Ovary (tissue), 9 donors: ENCODE data around the gene LAMB1. TPM values are rescaled to one million over a fixed set of nuclear protein-coding genes. Genes with fewer than 3 reads are reported as not detected.

Experiments
- DNase-seq, 5 donors: peaks; one replicate each; pipeline ENCODE4 v3.0.0-alpha.2; 2019 to 2020
- H3K27ac ChIP-seq, 2 donors: fragments of 200-600 bp; one replicate each; pipeline versions ENCODE4 v1.5.1 to v1.8.0; 2019 to 2022
- H3K27me3 ChIP-seq: fragments of 200-600 bp; one replicate; pipeline ENCODE4 v1.8.0; 2022
- H3K36me3 ChIP-seq: fragments of 200-600 bp; sonication (generic); one replicate; pipeline ENCODE4 v1.5.1; 2019
- H3K4me1 ChIP-seq: one replicate; pipeline ENCODE4 v1.8.1; 2013; ENCODE audit warnings: mild to moderate bottlenecking, moderate library complexity; ENCODE audit not compliant: insufficient read depth
- H3K4me3 ChIP-seq: fragments of 200-600 bp; sonication (generic); one replicate; pipeline ENCODE4 v1.5.1; 2017
- H3K9me3 ChIP-seq, 2 donors: fragments of 200-600 bp in 1 of 2; sonication (generic) in 1 of 2; one replicate each; pipeline versions ENCODE4 v1.5.1 to v1.8.1; 2013 to 2019; ENCODE audit warnings: mild to moderate bottlenecking in 1 of 2, moderate library complexity in 1 of 2
- CTCF ChIP-seq, 3 donors: fragments of 450-650 bp in 2 of 3; fragments of 200-600 bp in 1 of 3; IDR thresholded peaks; one replicate each; pipeline versions ENCODE4 v1.5.1 to v1.8.0; 2016 to 2022; ENCODE audit warnings: antibody characterized with exemption in 3 of 3, mild to moderate bottlenecking in 1 of 3
- EP300 ChIP-seq: sonication (generic); formaldehyde crosslinking; IDR thresholded peaks from one replicate; pipeline ENCODE4 v1.6.1; 2017; ENCODE audit warnings: antibody characterized with exemption
- POLR2A ChIP-seq: fragments of 450-650 bp; IDR thresholded peaks from one replicate; pipeline ENCODE4 v1.6.1; 2017; ENCODE audit warnings: antibody characterized with exemption, mild to moderate bottlenecking, moderate library complexity
- WGBS, 3 donors: extraction: QIAGEN DNeasy Blood & Tissue Kit in 1 of 3; methylation state at CpG; one replicate each; pipeline versions ENCODE4 v1.1.5 to v1.1.7; 2013 to 2017; 5-methylcytosine and 5-hydroxymethylcytosine counted together
- intact Hi-C, 4 donors: fragments of 100-400 bp; cut with DNase I; formaldehyde crosslinking; loops; one replicate each; pipeline versions ENCODE4 v1.11.0 to v1.15.1; 2022 to 2023
- polyA plus RNA-seq, 2 donors: library from polyadenylated mRNA; stranded (reverse); fragments of 200-250 nt in 1 of 2; fragments of 350-450 nt in 1 of 2; fragmentation: Illumina TruSeq in 1 of 2; extraction: RNeasy Lipid Tissue Mini Kit (QIAGEN cat#74804) in 1 of 2; gene quantifications; one replicate each; pipeline ENCODE4 v1.2.3, GENCODE V29; 2013 to 2014
- total RNA-seq, 7 donors: library from RNA; depleted of rRNA in 2 of 7; stranded (reverse); fragments of >200 nt in 2 of 7; fragmentation: NEBNext Ultra II Directional in 3 of 7; extraction: Animal tissue kit (Norgen Biotek cat#: 25700) in 3 of 7; gene quantifications; one replicate each; pipeline versions ENCODE4 v1.1.0 to v1.2.4, GENCODE V29; 2016 to 2023
- donor health status: DM: no; HTN: no; CAD: no; lungs with moderate emphysema.
- donor health status: DM: no; HTN: no; CAD: no.
- donor health status: Bipolar disorder and iron deficiency.
- donor health status: DM: yes; HTN: yes; CAD: no.
- donor health status: DM: no; HTN: no; CAD: no.
- donor health status: DM: yes; HTN: yes; CAD: no.

LAMB1 gene
- total and polyA plus RNA-seq, 9 donors = 10.2 to 151 (median 65.0) TPM

GRCh38 chr7:107945332-107945731 lies 57.6 kb downstream of the LAMB1 start:
- Histone ChIP-seq H3K27ac (no peak overlapping the region), H3K36me3 (no peaks in the 10 kb centered on the region), H3K9me3 (no peaks in the 10 kb centered on the region), H3K4me3 (no peak overlapping the region), H3K4me1 (peaks cover 3% of the 10 kb centered on the region), H3K27me3 (no peaks in the 10 kb centered on the region)
- intact Hi-C loops = no loop called here
- DNase-seq = no peak
- 79 to 86% (median 80%) methylated on average over 2 of the region's 2 CpGs for WGBS, 3 donors
- TF ChIP-seq EP300 = no peak
- no peak for TF ChIP-seq POLR2A
- no peak for TF ChIP-seq CTCF (IDR thresholded peaks at IDR 0.05)

GRCh38 chr7:107944411-107945169 lies 58.4 kb downstream of the LAMB1 start:
- intact Hi-C loops = no loop called here
- Histone ChIP-seq H3K4me1 (peaks cover 8% of the 10 kb centered on the region), H3K9me3 (no peaks in the 10 kb centered on the region), H3K27me3 (no peaks in the 10 kb centered on the region), H3K4me3 (no peak overlapping the region), H3K27ac (no peak overlapping the region), H3K36me3 (no peaks in the 10 kb centered on the region)
- DNase-seq = no peak
- TF ChIP-seq EP300 = no peak
- TF ChIP-seq CTCF (IDR thresholded peaks at IDR 0.05) = no peak
- TF ChIP-seq POLR2A = no peak
- 65 to 81% (median 67%) methylated on average over 3 of the region's 3 CpGs for WGBS, 3 donors

GRCh38 chr7:107943018-107943417 lies 59.9 kb downstream of the LAMB1 start:
- Histone ChIP-seq H3K4me1 (peaks cover 18% of the 10 kb centered on the region), H3K27me3 (no peaks in the 10 kb centered on the region), H3K4me3 (no peak overlapping the region), H3K36me3 (no peaks in the 10 kb centered on the region), H3K27ac (no peak overlapping the region), H3K9me3 (no peaks in the 10 kb centered on the region)
- DNase-seq = no peak
- TF ChIP-seq CTCF (IDR thresholded peaks at IDR 0.05) = no peak
- TF ChIP-seq POLR2A = no peak
- TF ChIP-seq EP300 = no peak
- WGBS, 3 donors = 77 to 90% (median 79%) methylated on average over 4 of the region's 4 CpGs
- intact Hi-C loops = no loop called here

- Histone ChIP-seq H3K27ac (no peak overlapping the region), H3K27me3 (no peaks in the 10 kb centered on the region), H3K9me3 (no peaks in the 10 kb centered on the region), H3K36me3 (no peaks in the 10 kb centered on the region), H3K4me1 (peaks cover 18% of the 10 kb centered on the region), H3K4me3 (no peak overlapping the region)
- TF ChIP-seq POLR2A (no peak), EP300 (no peak), CTCF (IDR thresholded peaks at IDR 0.05) (no peak)
- DNase-seq = no peak
- WGBS, 3 donors = 80 to 85% (median 81%) methylated on average over 4 of the region's 4 CpGs
- intact Hi-C loops = loop anchor here in 1 of 4 donors (1.0 kb wide), 1 partner anchor 21 kb away; no protein-coding TSS in a partner anchor
Observed at GRCh38 chr7:107940951-107941350, 62.0 kb downstream of the LAMB1 start.
